ENCODE data around the gene RAB3GAP2. TPM values are rescaled to one million over a fixed set of nuclear protein-coding genes. Genes with fewer than 3 reads are reported as not detected.

The RAB3GAP2 gene
- total and polyA plus RNA-seq, 2 donors (not counting 1 experiment from before 2014, with no cell fraction given): 16.9 to 70.5 TPM

DNA sequence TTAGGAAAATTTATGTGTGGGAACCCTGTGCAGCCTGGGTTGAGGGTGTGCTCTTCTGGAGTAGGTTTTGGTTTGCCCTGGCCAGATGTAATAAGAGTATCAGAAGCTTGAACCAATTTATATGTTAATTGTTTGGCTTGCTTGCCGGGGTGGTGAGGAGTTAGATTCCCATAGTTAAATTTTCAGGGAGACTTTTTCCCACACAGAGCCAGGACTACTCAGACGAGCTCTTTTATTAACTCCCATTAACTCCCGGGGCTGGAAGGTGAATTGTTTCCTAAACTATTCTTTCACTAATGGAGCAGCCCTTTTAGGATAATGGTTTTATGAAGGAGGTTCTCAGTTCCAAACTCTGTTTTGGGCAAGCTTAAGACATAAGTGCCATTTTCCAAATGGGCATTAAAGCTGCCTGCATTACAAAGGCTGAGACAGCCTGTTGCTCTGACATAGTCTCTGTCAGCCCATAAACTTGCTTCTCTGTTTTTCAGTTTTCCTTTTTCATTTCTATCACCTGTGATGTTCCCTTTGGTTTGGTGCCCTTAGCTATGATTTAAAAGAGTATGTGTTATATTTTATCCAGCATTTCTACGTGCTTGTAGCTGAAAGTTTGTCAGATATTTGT is 18.0 kb upstream of the RAB3GAP2 start:
- Mint-ChIP-seq H3K4me3 (no peak overlapping the region), H3K27me3 (peaks cover 7% of the 10 kb centered on the region), H3K27ac (no peak overlapping the region), H3K4me1 (no peaks in the 10 kb centered on the region), H3K9me3 (ENCODE audit: insufficient read depth) (no peaks in the 10 kb centered on the region)
- Histone ChIP-seq H3K4me2 (replicated peaks; ENCODE audit: low read depth, low read length, poor library complexity, severe bottlenecking) (no peak overlapping the region), H3K27me3 (replicated peaks in 1 of 4; ENCODE audit: control extremely low read depth in 1 of 4, control insufficient read depth in 3 of 4, insufficient read depth in 4 of 4, low read length in 3 of 4) (peaks cover 0 to 12% (median 1%) of the 10 kb centered on the region in 4 experiments), H2AFZ (ENCODE audit: insufficient read depth, low read depth, low read length, poor library complexity, severe bottlenecking) (no peak overlapping the region), H3K4me1 (ENCODE audit: control insufficient read depth in 2 of 2, insufficient read depth in 2 of 2, low read length in 2 of 2) (no peaks in the 10 kb centered on the region), H3K79me2 (ENCODE audit: control insufficient read depth, insufficient read depth, low read length) (no peaks in the 10 kb centered on the region), H3K9ac (ENCODE audit: low read length) (no peak overlapping the region), H3K9me3 (ENCODE audit: control extremely low read depth in 1 of 3, control insufficient read depth in 2 of 3, insufficient read depth in 1 of 3, low read length in 2 of 3) (no peaks in the 10 kb centered on the region), H3K36me3 (replicated peaks in 1 of 2; ENCODE audit: control extremely low read depth in 1 of 2, control insufficient read depth in 1 of 2, extremely low read depth in 1 of 2, insufficient read depth in 2 of 2, low read length in 1 of 2) (no peaks in the 10 kb centered on the region), H3K27ac (ENCODE audit: low read length in 2 of 2) (no peak overlapping the region), H4K20me1 (ENCODE audit: control insufficient read depth, insufficient read depth, low read length, poor library complexity, severe bottlenecking) (no peaks in the 10 kb centered on the region), H3K4me3 (ENCODE audit: control extremely low read depth in 1 of 5, extremely low read depth in 1 of 5, insufficient read depth in 1 of 5, low read depth in 2 of 5, low read length in 4 of 5) (no peak overlapping the region)
- POLR2A ChIA-PET: no interaction called here
- no peak for DNase-seq
- intact Hi-C loops (cut with micrococcal nuclease): no loop called here
- ATAC-seq (ENCODE audit: low read depth): no peak
- no peak for TF ChIP-seq EZH2 (IDR thresholded peaks at IDR 0.05; ENCODE audit: borderline replicate concordance, insufficient read depth, low read depth, low read length, poor library complexity, severe bottlenecking)
- TF ChIP-seq, protein P1, sequence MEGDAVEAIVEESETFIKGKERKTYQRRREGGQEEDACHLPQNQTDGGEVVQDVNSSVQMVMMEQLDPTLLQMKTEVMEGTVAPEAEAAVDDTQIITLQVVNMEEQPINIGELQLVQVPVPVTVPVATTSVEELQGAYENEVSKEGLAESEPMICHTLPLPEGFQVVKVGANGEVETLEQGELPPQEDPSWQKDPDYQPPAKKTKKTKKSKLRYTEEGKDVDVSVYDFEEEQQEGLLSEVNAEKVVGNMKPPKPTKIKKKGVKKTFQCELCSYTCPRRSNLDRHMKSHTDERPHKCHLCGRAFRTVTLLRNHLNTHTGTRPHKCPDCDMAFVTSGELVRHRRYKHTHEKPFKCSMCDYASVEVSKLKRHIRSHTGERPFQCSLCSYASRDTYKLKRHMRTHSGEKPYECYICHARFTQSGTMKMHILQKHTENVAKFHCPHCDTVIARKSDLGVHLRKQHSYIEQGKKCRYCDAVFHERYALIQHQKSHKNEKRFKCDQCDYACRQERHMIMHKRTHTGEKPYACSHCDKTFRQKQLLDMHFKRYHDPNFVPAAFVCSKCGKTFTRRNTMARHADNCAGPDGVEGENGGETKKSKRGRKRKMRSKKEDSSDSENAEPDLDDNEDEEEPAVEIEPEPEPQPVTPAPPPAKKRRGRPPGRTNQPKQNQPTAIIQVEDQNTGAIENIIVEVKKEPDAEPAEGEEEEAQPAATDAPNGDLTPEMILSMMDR (IDR thresholded peaks at IDR 0.05): no peak
- no CpG with 5 or more reads among the region's 4 CpGs for WGBS (ENCODE audit: insufficient coverage)
- CTCF ChIA-PET: interaction anchor here (1.0 to 1.6 kb wide), 3 partner anchors 9 to 74 kb away, joined by 3 to 6 read pairs (median 5); no protein-coding TSS in a partner anchor

DNA sequence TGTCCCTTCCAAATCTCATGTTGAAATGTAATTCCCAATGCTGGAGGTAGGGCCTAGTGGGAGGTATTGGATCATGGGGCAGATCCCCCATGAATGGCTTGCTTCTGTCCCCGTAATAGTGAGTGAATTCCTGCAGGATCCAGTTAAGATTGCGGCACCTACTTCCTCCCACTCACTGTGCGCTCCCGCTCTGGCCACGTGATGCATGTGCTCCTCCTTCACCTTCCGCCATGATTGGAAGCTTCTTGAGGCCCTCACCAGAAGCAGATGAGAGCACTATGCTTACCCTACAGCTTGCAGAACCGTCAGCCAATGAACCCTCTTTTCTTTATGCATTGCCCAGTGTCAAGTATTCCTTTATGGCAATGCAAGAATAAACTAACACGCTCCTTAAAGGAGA is 14.9 kb upstream of the RAB3GAP2 start:
- DNase-seq (no peak), ATAC-seq (ENCODE audit: low read depth) (no peak)
- no peak for TF ChIP-seq EZH2 (IDR thresholded peaks at IDR 0.05; ENCODE audit: borderline replicate concordance, insufficient read depth, low read depth, low read length, poor library complexity, severe bottlenecking)
- TF ChIP-seq, protein P1 (IDR thresholded peaks at IDR 0.05): no peak
- Mint-ChIP-seq H3K9me3 (ENCODE audit: insufficient read depth) (no peaks in the 10 kb centered on the region), H3K4me1 (no peaks in the 10 kb centered on the region), H3K27ac (no peak overlapping the region), H3K27me3 (no peaks in the 10 kb centered on the region), H3K4me3 (no peak overlapping the region)
- H2AFZ ChIP-seq (ENCODE audit: insufficient read depth, low read depth, low read length, poor library complexity, severe bottlenecking): no peak overlapping the region
- no peak overlapping the region for H3K9ac ChIP-seq (ENCODE audit: low read length)
- no peaks in the 10 kb centered on the region for H3K79me2 ChIP-seq (ENCODE audit: control insufficient read depth, insufficient read depth, low read length)
- H3K4me2 ChIP-seq (replicated peaks; ENCODE audit: low read depth, low read length, poor library complexity, severe bottlenecking): no peak overlapping the region
- no peaks in the 10 kb centered on the region for H3K4me1 ChIP-seq (ENCODE audit: control insufficient read depth in 2 of 2, insufficient read depth in 2 of 2, low read length in 2 of 2)
- no peaks in the 10 kb centered on the region for H3K36me3 ChIP-seq (replicated peaks in 1 of 2; ENCODE audit: control extremely low read depth in 1 of 2, control insufficient read depth in 1 of 2, extremely low read depth in 1 of 2, insufficient read depth in 2 of 2, low read length in 1 of 2)
- H4K20me1 ChIP-seq (ENCODE audit: control insufficient read depth, insufficient read depth, low read length, poor library complexity, severe bottlenecking): no peaks in the 10 kb centered on the region
- H3K27ac ChIP-seq (ENCODE audit: low read length in 2 of 2): no peak overlapping the region
- intact Hi-C loops (cut with micrococcal nuclease): no loop called here
- CTCF ChIA-PET: interaction anchor here (2.0 kb wide), 1 partner anchor 10 kb away, joined by 6 read pairs; no protein-coding TSS in a partner anchor
- POLR2A ChIA-PET: no interaction called here
- H3K27me3 ChIP-seq (replicated peaks in 1 of 4; ENCODE audit: control extremely low read depth in 1 of 4, control insufficient read depth in 3 of 4, insufficient read depth in 4 of 4, low read length in 3 of 4): no peaks in the 10 kb centered on the region
- no peaks in the 10 kb centered on the region for H3K9me3 ChIP-seq (ENCODE audit: control extremely low read depth in 1 of 3, control insufficient read depth in 2 of 3, insufficient read depth in 1 of 3, low read length in 2 of 3)
- H3K4me3 ChIP-seq (ENCODE audit: control extremely low read depth in 1 of 5, extremely low read depth in 1 of 5, insufficient read depth in 1 of 5, low read depth in 2 of 5, low read length in 4 of 5): no peak overlapping the region
- 100% methylated on average over 6 of the region's 8 CpGs for WGBS (ENCODE audit: insufficient coverage)

Data from B cell (primary cell).